ENCODE data around the gene SMAD6.
"Not testable (repeated sequence)": the region's sequence is repeated elsewhere in the genome, so short reads cannot be mapped to it uniquely, and the experiment has no call there.

The SMAD6 gene

DNA sequence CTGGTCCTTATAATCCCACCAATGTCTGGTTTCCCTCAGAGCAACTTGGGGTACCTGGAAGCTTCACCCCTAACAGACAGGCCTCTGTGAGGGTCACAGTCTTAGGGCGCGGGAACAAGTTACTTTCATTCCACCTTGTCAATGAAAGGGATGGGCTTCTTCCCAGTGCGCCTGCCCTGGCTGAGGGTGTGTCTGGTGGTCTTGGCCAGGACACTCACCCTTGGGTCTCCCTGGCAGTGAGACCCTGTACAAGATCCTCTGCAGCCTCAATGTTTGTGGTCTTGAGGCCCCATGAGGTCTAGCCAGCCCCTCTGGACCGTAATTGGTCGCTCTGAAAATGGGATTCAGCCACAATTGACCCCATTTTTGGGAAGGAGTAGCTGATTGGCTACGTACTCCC is 40.2 kb downstream of the SMAD6 start:
- no peak for DNase-seq (ENCODE audit: low read depth, low spot score)

DNA sequence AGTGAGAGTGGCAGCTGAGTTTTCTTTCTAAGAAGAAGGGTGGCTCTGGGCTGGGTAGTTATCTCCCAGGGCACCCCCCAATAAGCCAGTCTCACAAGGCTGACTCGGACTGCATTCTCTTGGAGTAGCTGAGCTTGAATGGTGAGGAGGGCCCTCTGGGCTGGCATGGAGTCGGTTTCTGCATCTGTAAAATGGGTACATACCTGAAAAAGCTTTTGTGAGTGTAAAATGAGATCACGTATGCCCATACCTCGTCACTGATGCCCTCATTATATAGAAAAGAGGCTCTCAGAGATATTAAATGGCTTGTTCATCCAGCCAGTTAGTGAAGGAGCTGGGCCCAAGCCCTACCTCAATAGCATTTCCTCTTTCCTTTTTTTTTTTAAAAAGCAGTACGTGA is 41.2 kb downstream of the SMAD6 start:
- DNase-seq (ENCODE audit: low read depth, low spot score): no peak

DNA sequence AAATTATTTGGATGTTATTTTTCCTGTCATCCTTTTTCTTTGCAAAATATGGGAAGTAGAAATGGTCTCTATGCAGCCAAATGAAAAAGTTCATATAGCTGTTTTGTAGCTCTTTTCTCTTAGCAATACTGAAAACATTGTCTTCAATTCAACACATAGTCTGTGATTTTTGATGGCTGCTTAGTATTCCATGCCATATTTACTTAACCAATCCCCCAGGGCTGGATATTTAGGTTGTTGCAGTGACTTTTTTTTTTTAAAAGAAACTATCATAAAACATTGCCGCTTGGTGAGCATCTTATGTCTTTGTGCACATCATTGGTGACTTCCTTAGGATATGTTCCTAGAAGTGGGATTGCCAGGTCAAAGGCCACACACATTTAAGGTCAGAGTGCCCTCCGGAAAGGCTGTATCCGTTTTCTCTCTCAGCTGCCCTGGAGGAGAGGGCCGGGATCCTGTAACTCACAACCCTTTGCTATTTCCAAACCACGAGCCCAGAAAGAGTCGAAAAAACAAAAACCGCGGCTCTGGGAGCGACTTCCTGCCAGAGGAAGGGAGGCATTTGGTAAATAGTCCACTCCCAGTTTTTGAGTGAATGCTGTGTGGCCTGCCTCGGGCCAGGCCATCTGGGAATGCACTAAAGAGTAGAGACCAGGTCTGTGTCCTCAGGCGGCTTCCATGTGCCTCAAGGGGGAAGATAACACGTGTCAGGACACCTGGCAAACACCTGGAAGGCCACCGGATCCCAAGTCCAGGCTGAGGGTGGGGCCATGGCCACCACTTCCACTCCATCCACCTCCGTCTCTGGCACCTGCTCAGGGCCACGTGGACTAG is 41.9 kb downstream of the SMAD6 start:
- no peak for DNase-seq (ENCODE audit: low read depth, low spot score)

DNA sequence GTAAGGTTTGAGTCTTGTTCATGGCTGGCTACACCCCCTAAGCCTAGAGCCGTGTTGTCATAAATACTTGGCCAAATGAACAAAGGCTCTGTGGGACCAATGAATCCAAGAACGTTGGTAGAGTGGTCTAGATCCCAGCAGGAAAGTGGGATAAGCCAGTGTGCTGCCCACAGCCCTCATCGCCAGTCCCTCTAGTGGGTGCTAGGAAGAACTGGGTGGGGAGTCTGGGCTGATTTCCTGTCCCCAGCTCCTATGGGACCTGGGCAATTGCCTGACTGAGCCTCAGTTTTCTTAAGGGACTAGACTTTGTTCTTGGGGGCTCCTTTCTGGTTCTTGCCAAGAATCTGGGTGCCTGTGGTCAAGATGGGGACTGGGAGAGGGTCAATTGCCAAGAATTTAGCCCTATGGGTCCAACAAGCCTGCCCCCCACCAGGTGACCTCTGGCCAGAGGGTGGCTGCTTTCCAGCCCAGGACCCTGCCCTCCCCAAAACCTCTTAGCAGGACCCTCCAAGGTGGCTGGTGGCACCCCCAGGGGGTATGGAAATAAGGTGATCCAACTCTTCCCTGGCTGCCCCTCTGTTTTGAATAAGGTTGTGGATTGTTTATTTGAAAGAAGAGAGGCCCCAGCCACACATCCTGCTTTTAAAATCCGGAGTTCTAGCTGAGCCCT is 42.7 kb downstream of the SMAD6 start:
- DNase-seq (ENCODE audit: low read depth, low spot score): no peak

DNA sequence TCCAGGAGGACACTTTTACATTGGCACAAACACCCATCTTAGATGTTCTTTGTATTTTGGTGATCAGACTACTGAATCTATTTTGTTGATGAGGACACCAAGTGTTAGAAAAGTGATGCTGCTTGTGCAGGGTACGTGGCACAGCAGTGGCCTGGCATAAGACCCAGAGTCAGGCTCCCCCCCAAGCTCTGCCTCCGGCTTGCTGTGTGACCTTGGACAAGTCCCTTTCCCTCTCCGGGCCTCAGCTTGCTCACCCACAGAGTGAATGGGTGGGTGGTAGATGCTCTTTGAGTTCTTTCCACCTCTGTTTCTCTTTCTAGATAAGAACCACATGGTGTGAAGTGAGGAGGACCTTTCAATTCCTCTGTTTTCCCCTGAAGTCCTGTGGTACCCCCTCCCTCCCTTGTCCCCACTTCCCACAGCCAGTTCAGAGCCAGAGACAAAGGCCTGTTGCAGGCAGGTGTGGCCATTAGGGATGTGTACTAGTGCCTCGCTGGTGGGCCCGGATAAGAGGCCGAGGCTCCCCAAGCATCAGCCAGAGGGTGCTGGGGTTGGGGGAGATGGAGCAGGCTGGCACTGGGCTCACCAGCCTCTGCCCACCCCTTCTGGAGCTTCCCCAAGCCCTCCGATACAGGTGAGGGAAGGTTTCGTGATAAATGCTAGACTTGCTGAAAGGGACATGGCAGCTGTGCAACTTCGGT is 43.6 kb downstream of the SMAD6 start:
- no peak for DNase-seq (ENCODE audit: low read depth, low spot score)

DNA sequence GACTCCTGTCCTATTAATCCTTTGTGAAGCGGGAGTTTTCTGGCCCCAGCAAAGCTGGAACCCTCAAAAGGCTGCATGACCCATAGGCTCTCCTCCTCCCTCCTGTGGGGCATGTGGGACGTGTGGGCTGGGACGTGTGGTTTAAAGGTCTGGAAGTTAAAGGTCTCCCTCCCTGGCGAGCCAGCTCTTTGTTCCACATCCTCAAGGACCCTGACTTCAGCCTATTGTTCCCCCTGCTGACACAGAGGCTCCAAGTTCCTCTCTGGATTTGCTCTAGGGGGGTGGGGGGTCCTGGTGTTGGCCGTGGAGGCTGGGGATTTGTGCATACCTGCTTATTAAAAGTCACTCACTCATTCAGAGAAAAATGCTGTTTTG is 44.2 kb downstream of the SMAD6 start:
- DNase-seq (ENCODE audit: low read depth, low spot score): no peak

DNA sequence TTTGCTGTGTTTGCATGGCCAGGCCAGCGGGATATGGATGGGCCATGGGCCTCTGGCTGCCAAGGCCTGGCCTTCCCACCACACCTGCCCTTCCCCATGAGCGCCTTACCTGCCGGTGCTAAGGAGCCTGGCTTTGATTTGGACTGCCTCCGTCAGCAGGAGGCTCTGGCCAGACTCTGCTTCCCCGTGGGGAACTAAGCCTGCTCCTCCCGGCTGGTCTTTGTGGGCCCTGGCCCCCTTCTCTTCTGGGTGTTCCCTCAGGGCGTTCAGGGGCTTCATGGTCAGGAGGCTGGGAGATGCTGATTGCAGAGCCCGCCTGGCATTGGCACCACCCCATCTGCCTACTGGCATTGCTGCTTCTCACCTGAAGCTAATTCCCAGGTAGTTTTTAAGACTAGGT is 45.2 kb downstream of the SMAD6 start:
- DNase-seq (ENCODE audit: low read depth, low spot score): no peak

DNA sequence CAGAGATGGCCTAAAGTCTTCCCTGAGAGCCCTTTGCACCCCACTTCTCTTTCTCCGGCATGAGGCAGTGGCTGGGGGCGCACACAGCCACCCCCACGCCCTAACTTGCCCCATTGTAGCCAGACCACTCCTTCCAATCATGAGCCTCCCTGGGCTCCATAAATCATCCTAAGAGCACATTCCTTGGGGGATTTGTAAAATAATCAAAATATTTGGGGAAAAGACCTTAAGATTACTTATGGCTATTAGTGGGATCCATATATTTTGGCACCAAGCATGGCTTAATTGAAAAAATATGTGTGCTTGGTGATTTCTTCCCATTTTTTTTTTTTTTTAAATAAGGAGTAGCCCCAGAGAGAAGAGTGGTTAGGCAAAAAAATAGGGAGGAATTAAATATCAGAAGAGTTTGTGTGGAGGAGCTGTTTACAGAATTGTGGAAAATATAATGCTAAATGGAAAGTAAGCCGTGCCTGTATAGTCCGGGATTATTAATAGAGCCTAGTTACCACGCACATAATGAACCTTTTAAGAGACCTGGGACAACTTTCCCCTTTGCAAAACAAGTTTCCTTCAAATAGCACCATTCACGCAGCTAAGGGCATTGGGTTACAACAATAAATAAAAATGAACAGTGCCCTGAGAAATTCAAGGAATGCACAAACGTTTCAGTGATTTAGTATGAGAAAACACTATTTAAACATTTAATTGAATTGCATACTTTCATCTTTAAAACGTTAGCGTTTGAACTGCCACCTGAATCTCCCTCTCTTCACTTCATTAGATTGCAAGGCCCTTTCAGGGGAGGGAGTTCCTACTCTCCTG is 46.1 kb downstream of the SMAD6 start:
- DNase-seq (ENCODE audit: low read depth, low spot score): no peak

DNA sequence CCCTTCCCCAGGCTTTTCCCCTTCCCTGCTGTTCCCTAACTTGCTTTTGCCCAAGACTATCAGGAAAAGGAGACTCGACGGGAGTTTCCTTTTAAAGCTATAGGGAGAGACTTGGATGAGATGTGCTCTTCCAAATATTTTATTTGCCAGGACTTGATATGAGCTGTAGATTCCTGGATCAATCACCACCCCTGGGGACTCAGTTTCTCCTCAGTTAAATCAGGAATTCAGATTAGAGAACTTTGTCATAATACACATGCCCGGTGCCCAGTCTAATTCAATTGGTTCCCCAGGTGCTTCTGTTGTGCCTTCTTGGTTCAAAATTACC is 46.6 kb downstream of the SMAD6 start:
- DNase-seq (ENCODE audit: low read depth, low spot score): no peak

DNA sequence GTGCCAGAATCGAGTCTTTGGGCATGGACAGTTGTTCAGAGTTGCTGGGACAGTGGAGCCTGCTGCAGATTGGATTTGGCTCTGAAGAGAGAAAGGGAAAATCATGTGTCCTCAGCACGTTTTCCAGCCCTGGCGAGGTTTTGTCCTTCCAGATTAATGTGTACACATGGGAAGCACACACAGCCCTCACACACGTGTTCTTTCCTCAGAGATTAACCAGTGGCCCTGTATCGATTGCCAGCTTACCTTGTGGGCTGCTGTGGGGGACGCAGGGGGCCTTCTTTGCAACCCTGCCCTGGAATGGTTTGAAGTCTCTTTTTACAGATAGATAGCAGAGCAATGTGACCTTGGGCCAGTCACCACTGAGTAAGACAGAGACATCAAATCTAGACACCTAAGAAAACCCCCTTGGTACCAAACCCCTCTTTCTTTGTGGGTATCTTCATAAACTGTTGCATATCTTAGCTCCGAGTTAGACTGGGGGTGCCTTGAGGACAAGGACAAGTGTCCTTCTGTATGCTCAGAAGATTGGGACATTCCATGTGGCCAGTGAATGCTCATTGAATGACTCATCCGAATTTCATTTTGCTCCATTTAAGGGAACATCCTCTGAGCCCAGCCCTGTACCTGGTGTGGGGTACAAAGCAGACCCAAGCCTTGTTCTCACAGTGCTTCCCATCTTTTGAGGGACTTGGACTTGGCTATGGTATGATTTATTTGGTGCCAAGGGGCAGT is 48.0 kb downstream of the SMAD6 start:
- DNase-seq (ENCODE audit: low read depth, low spot score): no peak

DNA sequence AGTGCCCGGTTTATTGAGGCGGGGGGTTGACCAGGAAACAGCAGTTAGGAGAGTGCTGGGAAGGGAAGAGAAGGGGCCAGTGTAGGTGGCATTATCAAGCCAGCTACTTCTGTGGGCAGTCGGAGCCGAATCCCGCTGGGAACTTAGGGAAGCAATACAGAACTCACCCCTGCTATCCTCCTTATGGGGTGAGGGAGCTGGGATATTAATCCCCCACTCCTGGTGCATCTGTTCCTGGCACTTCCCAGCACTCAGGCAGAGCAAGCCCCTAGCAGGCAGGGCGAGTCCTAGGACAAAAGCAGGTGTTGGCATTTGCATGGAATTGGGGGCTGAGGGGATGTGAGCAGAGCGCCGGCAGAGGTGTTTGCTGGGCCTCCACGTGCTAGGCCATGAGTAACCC is 48.6 kb downstream of the SMAD6 start:
- DNase-seq (ENCODE audit: low read depth, low spot score): no peak

DNA sequence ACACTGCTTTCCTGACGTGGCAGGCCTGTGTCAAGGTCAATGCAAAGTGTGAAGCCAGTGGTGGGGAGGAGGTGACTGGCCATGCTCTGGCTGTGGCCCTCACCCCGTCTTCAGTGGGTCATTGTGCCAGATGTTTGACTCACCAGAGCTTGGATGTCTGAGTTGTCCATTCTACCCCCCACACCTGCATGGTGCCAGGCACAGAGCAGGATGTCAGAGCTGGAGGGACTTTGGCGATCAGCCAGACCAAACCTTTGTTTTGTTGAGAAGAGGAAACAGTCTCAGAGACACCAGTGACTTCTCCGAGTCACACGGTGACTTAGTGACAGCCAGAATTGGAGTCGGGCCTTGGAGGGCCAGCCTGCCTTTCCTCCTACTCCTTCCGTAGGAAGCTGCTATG is 49.5 kb downstream of the SMAD6 start:
- DNase-seq (ENCODE audit: low read depth, low spot score): no peak

DNA sequence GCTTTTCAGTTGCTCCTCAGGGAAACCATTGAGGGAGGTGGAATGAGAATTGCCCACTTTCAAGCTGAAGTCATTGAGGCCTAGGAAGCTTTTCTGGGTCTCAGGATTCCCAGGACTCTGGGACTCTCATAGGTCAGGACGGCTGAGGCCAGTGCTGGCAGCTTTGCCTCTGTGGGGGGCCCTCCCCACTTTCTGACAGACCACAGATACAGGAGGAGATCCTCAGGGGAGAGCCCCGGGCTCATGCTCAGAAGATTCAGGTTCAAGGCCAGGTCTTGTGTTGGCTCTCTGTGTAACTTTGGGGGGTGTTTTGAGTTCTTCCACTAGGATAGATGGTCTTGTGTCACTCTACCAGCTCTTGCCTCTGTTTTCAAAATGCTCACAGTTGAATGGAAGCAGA is 50.0 kb downstream of the SMAD6 start:
- DNase-seq (ENCODE audit: low read depth, low spot score): no peak

DNA sequence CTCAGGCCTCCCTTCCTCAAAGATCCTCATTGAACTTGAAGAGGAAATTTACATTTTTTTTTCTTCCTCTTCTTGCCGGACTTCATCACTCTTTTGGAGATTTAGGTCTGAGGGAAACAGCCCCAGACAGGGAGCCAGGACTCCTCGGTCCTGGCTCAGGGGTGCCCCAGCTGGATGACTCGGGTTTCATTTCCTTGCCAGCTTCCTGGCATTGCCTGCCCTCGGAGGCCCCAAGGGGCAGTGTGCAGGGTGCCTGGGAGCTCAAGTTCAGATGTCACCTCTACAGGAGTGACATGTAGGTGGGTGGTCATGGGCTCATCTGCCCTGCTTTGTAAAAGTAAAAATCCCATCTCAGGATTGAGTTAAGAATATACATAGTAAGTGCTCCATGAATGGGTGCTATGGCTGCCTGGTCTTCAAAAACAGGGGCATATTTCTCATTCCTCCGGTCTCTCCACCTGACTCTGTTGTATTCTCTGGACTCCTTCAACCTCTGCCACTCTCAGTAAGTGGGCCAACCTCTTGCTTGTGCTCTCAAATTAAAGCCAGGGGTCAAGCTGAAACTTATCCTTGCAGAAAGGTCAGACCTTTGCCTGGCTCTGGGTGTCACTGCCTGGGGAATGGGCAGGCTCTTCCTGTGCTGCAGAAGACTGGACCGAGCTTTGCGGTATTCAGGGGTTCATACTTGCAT is 51.8 kb downstream of the SMAD6 start:
- no peak for DNase-seq (ENCODE audit: low read depth, low spot score)

DNA sequence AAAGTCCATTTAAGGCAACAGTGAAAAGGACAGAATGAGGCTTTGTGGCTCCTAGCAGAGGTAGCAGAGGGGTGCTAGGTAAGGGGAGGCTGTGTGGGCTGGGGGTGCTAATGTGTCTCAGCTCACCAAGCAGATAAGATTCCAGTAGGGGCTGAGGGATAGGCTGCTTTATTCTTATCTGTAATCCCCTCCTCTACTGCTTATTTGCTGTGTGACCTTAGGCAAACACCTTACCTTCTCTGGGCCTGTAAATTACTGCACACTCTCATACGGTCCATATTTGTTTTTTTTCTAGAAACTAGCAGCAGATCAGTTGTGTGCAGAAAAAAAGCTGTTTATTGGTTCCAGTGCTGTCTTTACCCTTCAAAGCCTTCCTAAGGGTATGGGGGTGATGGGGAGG is 52.8 kb downstream of the SMAD6 start:
- no peak for DNase-seq (ENCODE audit: low read depth, low spot score)

DNA sequence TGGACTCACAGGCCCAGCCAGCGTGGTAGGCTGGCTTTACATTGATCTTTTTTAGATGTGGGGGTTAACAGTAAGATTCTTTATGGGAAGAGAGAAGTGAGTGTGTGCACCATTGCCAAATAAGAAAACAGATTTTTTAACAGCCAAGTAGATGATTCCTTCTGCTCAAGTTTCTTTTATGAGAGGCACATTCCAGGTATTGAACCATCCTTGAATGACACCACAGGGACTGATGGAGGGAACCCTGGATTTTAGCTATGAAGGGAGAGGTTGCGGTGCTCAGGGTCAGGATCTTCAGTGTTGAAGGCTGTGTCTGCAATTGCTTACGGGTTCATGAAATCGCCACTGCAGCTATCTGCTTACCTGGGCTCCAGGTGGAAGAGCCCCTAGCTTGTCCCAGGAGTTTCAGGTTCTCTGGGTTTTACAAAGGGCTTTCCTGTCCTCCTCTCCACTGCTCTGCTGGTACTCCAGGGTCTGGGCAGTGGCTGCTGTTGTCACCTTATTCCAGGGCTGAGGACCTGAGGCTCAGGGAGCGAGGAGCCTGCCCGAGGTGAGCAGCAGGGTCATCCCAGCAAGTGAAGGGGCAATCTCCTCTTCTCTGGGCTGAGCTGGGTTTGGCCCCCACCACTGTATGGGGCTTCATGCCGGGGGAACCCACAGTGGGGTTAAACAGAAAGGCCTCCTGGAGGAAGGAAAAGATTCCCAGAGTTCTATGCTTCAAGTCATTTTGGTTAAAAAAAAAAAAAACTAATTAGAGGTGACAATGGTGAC is 53.4 kb downstream of the SMAD6 start:
- DNase-seq (ENCODE audit: low read depth, low spot score): no peak

DNA sequence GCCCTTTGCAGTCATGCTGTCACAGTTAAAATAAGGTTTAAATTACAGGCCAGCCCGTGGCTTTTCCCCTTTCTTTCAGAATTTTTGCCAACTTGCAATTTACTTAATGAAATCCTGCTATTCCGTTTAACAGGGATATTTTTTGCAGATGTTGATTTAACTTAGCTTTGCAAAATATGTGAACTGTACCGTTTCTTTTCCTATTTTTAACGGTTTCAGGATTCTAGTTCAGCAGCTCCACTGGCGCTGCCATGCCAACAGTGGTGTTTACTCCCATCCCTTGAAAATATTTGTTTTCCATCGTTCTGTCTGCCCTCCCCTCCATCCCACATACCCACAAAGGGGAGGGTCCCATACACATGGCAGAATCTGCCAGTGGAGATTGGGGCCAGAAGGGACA is 54.3 kb downstream of the SMAD6 start:
- no peak for DNase-seq (ENCODE audit: low read depth, low spot score)

DNA sequence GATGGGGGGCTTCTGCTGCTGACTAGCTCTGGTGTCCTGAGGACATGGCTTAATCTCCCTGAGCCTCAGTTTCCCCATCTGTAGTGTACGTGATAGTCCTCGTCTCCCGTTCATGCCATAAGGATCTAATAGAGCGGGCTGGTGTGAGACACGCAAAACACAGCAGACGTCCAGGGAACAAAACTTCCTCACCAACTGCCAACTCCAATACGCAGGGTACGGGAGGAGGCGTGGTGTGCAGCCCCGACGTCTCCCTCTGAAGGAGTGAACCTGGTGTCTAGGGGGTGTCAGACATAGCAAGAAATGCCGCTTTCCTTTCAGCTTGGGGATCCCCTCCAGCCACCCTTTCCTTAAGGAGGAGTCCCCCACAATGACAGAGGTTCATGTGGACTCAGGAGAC is 55.0 kb downstream of the SMAD6 start:
- no peak for DNase-seq (ENCODE audit: low read depth, low spot score)

DNA sequence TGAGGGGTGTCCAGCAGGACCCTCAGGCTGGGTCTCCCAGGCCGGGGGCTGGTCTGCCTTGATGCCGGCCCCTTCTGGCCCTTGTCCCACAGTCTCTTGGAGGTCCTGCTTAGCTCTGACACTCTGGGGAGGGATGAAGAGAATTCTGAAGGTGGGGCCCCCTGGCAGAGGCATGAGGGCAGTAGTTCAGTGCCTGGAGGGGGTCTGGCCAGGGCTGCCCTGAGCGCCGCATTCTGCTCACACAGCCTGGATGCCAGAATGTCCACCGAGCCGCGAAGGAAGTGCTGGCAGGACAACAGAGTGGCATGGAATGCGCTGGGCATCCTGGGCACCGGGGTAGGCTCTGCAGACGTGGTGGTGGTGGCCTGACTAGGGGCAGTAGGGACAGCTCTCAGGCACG is 55.5 kb downstream of the SMAD6 start:
- DNase-seq (ENCODE audit: low read depth, low spot score): no peak

DNA sequence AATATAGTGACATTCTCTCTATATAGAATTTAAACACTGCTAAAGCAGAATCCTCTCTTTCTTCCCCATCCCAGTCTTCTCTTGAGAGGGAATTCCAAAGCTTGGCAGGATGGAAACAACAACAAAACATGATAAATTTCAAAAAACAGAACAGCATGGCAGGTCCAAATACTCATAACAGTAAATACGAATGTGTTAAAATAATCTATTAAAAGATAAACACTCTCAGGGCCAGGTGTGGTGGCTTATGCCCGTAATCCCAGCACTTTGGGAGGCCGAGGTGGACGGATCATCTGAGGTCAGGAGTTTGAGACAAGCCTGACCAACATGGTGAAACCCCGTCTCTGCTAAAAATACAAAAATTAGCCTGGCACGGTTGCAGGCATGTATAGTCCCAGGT is 56.2 kb downstream of the SMAD6 start:
- not testable (repeated sequence) for DNase-seq (ENCODE audit: low read depth, low spot score)

Measured in brain pericyte (primary cell).